GM12878 (cell line): Measurements from ENCODE around the gene CAVIN4.

Source experiments
- EGR1 ChIP-seq, 2 experiments: IDR thresholded peaks; 1 replicate in 1 of 2; 2 replicates in 1 of 2; pipeline ENCODE4 v1.6.1; 2011 to 2012; ENCODE audit warnings: low read depth in 2 of 2, low read length in 2 of 2, borderline replicate concordance in 1 of 2, mild to moderate bottlenecking in 1 of 2, moderate library complexity in 1 of 2
- FOS ChIP-seq: IDR thresholded peaks from 3 replicates; pipeline ENCODE4 v1.6.1; 2011; ENCODE audit warnings: borderline replicate concordance; ENCODE audit not compliant: insufficient read length; ENCODE audit errors: extremely low read depth
- FOXM1 ChIP-seq: IDR thresholded peaks from 2 replicates; pipeline ENCODE4 v1.6.1; 2012; ENCODE audit warnings: low read depth, mild to moderate bottlenecking, inconsistent platforms, low read length, moderate library complexity
- JUND ChIP-seq: IDR thresholded peaks from 2 replicates; pipeline ENCODE4 v1.6.1; 2012; ENCODE audit warnings: low read depth, mild to moderate bottlenecking, low read length, improper control_type of control experiment, moderate library complexity
- RCOR1 ChIP-seq: conservative IDR thresholded peaks from 2 replicates; pipeline ENCODE4 v1.6.1; 2012; ENCODE audit warnings: low read depth, low read length, improper control_type of control experiment
- TBL1XR1 ChIP-seq: IDR thresholded peaks from 2 replicates; pipeline ENCODE4 v1.6.1; 2012; ENCODE audit warnings: low read depth, low read length, improper control_type of control experiment
- ZNF274 ChIP-seq: IDR thresholded peaks from one replicate; pipeline ENCODE4 v1.8.0; 2011; ENCODE audit not compliant: insufficient read length, insufficient read depth
- TF ChIP-seq, protein P1 (sequence below), 3 experiments: IDR thresholded peaks in 2 of 3; conservative IDR thresholded peaks in 1 of 3; 2 replicates each; pipeline ENCODE4 v1.5.1; 2011; ENCODE audit warnings: low read depth in 3 of 3, low read length in 3 of 3, mild to moderate bottlenecking in 3 of 3, control low read depth in 2 of 3, moderate library complexity in 2 of 3, inconsistent platforms in 1 of 3, mixed read lengths in 1 of 3; ENCODE audit not compliant: control insufficient read depth in 2 of 3, insufficient read depth in 1 of 3; ENCODE audit errors: extremely low read depth in 1 of 3

DNA sequence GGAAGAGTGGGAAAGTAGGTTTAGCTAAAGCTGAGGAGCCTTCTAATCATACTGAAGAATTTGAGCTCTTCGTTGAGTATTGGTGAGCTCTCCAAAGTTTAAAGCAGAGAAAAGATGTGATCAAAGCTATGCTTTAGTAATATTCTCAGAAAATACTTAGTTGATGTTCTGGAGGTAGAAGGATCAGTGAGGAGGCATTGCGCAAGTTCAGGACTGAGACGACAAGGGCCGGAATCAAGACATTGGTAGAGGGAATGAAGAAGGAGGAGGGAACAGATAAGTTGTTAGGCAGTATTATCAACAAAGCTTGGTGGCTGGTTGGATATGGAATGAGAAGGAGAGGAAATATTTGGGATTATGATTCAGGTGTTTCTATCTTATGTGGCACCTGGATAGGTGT is 7.1 kb downstream of the CAVIN4 start:
- TF ChIP-seq ZNF274 (no peak), TBL1XR1 (no peak), RCOR1 (no peak), JUND (no peak), FOXM1 (no peak), FOS (no peak), EGR1 (IDR thresholded peaks at IDR 0.05; ENCODE audit: borderline replicate concordance in 1 of 2, low read depth in 2 of 2, low read length in 2 of 2) (no peak)
- TF ChIP-seq, protein P1, sequence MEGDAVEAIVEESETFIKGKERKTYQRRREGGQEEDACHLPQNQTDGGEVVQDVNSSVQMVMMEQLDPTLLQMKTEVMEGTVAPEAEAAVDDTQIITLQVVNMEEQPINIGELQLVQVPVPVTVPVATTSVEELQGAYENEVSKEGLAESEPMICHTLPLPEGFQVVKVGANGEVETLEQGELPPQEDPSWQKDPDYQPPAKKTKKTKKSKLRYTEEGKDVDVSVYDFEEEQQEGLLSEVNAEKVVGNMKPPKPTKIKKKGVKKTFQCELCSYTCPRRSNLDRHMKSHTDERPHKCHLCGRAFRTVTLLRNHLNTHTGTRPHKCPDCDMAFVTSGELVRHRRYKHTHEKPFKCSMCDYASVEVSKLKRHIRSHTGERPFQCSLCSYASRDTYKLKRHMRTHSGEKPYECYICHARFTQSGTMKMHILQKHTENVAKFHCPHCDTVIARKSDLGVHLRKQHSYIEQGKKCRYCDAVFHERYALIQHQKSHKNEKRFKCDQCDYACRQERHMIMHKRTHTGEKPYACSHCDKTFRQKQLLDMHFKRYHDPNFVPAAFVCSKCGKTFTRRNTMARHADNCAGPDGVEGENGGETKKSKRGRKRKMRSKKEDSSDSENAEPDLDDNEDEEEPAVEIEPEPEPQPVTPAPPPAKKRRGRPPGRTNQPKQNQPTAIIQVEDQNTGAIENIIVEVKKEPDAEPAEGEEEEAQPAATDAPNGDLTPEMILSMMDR (IDR thresholded peaks at IDR 0.05 in 2 of 3, conservative IDR thresholded peaks at IDR 0.05 in 1 of 3; ENCODE audit: control insufficient read depth in 2 of 3, extremely low read depth in 1 of 3, insufficient read depth in 1 of 3, low read depth in 3 of 3, low read length in 3 of 3), result no peak
